HepG2 (cell line): ENCODE results near the gene PARP16. TPM values are rescaled to one million over a fixed set of nuclear protein-coding genes. Genes with fewer than 3 reads are reported as not detected.

Source experiments
- AKNA ChIP-seq: sonication (generic); formaldehyde crosslinking; IDR thresholded peaks from 2 replicates; pipeline ENCODE4 v1.4.0; 2020; ENCODE audit warnings: missing genetic modification reagents, borderline replicate concordance
- ARID4A ChIP-seq: sonication (generic); formaldehyde crosslinking; IDR thresholded peaks from 2 replicates; pipeline ENCODE4 v1.5.0; 2020; ENCODE audit warnings: mild to moderate bottlenecking, missing genetic modification reagents, borderline replicate concordance
- HNRNPK ChIP-seq: fragments of 200-400 bp; formaldehyde crosslinking; IDR thresholded peaks from 2 replicates; pipeline ENCODE4 v1.6.1; 2018; ENCODE audit warnings: low read length, low read depth, moderate library complexity, mild to moderate bottlenecking; ENCODE audit not compliant: poor library complexity, severe bottlenecking
- NCOA2 ChIP-seq: sonication (generic); formaldehyde crosslinking; IDR thresholded peaks from 2 replicates; pipeline ENCODE4 v1.8.0; 2022; ENCODE audit warnings: inconsistent platforms
- PHF21A ChIP-seq: sonication (generic); formaldehyde crosslinking; IDR thresholded peaks from 2 replicates; pipeline ENCODE4 v1.5.0; 2020; ENCODE audit warnings: mild to moderate bottlenecking, missing genetic modification reagents
- SALL2 ChIP-seq: sonication (generic); formaldehyde crosslinking; IDR thresholded peaks from 2 replicates; pipeline ENCODE4 v1.8.1; 2023; ENCODE audit warnings: mild to moderate bottlenecking, missing genetic modification reagents, inconsistent platforms
- TBX3 ChIP-seq: fragments of 450-650 bp; IDR thresholded peaks from 2 replicates; pipeline ENCODE4 v1.6.1; 2017; ENCODE audit warnings: antibody characterized with exemption, mild to moderate bottlenecking, inconsistent platforms, borderline replicate concordance
- ZMAT5 ChIP-seq: sonication (generic); formaldehyde crosslinking; IDR thresholded peaks from 2 replicates; pipeline ENCODE4 v1.5.0; 2020; ENCODE audit warnings: mild to moderate bottlenecking, low read depth, missing genetic modification reagents, borderline replicate concordance
- ZNF432 ChIP-seq: sonication (generic); formaldehyde crosslinking; IDR thresholded peaks from 2 replicates; pipeline ENCODE4 v1.5.0; 2020; ENCODE audit warnings: missing genetic modification reagents, mild to moderate bottlenecking, borderline replicate concordance
- polyA plus RNA-seq, 8 experiments: library from polyadenylated mRNA; depleted of rRNA in 3 of 8; stranded (reverse) in 7 of 8; unstranded in 1 of 8; fragments of >200 nt; fragmentation: Illumina TruSeq in 4 of 8; extraction: Trizol in 4 of 8; gene quantifications; 2 replicates each; pipeline versions ENCODE4 v1.2.1 to v1.2.3, GENCODE V29; 2011 to 2016; ENCODE audit warnings: low read depth in 4 of 8, missing spikeins in 1 of 8, mixed read lengths in 1 of 8; ENCODE audit not compliant: insufficient read depth in 1 of 8
- total RNA-seq, 5 experiments: library from RNA; depleted of rRNA; stranded (reverse); fragments of >200 nt; fragmentation: Illumina TruSeq; extraction: Trizol; gene quantifications; 2 replicates each; pipeline ENCODE4 v1.2.3, GENCODE V29; 2016; ENCODE audit warnings: low read depth in 1 of 5

PARP16 gene
- total and polyA plus RNA-seq, 2 of the 13 experiments (the other 11 are each of a cell fraction or from before 2014, with no cell fraction given) = 6.8 to 7.6 TPM

GRCh38 chr15:65307978-65308377 is 21.3 kb upstream of the PARP16 start (continued):
- TF ChIP-seq SALL2 (no peak), HNRNPK (no peak), NCOA2 (CRISPR knock-in tag) (no peak), ZNF432 (no peak), AKNA (CRISPR knock-in tag) (no peak), ZMAT5 (no peak), PHF21A (CRISPR knock-in tag) (no peak), TBX3 (no peak), ARID4A (CRISPR knock-in tag) (no peak)
